Measurements from ENCODE around the gene ZNF653.

ZNF653 gene

DNA sequence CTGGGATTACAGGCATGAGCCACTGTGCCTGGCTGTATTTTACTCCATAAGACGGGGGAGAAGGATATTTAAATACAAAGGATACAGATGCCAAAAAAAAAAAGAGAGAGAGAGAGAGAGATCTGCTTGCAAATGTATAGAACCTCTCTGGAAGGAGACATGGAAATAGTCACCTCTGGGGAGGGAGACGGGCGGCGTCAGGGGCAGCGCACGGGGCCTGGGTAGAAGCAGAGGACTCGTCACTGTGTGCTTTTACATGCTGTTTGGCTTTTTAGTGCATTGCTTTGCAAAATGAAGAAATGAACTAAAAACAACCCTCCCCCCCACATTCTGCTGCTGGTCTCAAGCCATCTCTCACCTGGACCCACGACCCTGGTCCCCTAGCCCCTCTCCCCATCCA is 4.8 kb upstream of the ZNF653 start:
- TF ChIP-seq, protein P1, sequence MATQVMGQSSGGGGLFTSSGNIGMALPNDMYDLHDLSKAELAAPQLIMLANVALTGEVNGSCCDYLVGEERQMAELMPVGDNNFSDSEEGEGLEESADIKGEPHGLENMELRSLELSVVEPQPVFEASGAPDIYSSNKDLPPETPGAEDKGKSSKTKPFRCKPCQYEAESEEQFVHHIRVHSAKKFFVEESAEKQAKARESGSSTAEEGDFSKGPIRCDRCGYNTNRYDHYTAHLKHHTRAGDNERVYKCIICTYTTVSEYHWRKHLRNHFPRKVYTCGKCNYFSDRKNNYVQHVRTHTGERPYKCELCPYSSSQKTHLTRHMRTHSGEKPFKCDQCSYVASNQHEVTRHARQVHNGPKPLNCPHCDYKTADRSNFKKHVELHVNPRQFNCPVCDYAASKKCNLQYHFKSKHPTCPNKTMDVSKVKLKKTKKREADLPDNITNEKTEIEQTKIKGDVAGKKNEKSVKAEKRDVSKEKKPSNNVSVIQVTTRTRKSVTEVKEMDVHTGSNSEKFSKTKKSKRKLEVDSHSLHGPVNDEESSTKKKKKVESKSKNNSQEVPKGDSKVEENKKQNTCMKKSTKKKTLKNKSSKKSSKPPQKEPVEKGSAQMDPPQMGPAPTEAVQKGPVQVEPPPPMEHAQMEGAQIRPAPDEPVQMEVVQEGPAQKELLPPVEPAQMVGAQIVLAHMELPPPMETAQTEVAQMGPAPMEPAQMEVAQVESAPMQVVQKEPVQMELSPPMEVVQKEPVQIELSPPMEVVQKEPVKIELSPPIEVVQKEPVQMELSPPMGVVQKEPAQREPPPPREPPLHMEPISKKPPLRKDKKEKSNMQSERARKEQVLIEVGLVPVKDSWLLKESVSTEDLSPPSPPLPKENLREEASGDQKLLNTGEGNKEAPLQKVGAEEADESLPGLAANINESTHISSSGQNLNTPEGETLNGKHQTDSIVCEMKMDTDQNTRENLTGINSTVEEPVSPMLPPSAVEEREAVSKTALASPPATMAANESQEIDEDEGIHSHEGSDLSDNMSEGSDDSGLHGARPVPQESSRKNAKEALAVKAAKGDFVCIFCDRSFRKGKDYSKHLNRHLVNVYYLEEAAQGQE (IDR thresholded peaks at IDR 0.05; ENCODE audit: insufficient replicate concordance, low read depth): no peak
- no peak for TF ChIP-seq GABPA (IDR thresholded peaks at IDR 0.05; ENCODE audit: low read depth)
- TF ChIP-seq, protein P2, sequence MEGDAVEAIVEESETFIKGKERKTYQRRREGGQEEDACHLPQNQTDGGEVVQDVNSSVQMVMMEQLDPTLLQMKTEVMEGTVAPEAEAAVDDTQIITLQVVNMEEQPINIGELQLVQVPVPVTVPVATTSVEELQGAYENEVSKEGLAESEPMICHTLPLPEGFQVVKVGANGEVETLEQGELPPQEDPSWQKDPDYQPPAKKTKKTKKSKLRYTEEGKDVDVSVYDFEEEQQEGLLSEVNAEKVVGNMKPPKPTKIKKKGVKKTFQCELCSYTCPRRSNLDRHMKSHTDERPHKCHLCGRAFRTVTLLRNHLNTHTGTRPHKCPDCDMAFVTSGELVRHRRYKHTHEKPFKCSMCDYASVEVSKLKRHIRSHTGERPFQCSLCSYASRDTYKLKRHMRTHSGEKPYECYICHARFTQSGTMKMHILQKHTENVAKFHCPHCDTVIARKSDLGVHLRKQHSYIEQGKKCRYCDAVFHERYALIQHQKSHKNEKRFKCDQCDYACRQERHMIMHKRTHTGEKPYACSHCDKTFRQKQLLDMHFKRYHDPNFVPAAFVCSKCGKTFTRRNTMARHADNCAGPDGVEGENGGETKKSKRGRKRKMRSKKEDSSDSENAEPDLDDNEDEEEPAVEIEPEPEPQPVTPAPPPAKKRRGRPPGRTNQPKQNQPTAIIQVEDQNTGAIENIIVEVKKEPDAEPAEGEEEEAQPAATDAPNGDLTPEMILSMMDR (IDR thresholded peaks at IDR 0.05; ENCODE audit: insufficient read depth, low read length): no peak
- no peak for TF ChIP-seq POLR2AphosphoS5 (IDR thresholded peaks at IDR 0.05; ENCODE audit: low read depth)
- TF ChIP-seq SPI1 (IDR thresholded peaks at IDR 0.05; ENCODE audit: borderline replicate concordance, low read depth): no peak
- no peak for DNase-seq (ENCODE audit: low read depth in 1 of 2, low spot score in 1 of 2)
- no peak overlapping the region for H3K27ac ChIP-seq (replicated peaks)
- H3K27me3 ChIP-seq (ENCODE audit: insufficient read depth, poor library complexity, severe bottlenecking): no peaks in the 10 kb centered on the region
- no peak overlapping the region for H3K4me3 ChIP-seq (replicated peaks; ENCODE audit: insufficient read depth, low read length)

DNA sequence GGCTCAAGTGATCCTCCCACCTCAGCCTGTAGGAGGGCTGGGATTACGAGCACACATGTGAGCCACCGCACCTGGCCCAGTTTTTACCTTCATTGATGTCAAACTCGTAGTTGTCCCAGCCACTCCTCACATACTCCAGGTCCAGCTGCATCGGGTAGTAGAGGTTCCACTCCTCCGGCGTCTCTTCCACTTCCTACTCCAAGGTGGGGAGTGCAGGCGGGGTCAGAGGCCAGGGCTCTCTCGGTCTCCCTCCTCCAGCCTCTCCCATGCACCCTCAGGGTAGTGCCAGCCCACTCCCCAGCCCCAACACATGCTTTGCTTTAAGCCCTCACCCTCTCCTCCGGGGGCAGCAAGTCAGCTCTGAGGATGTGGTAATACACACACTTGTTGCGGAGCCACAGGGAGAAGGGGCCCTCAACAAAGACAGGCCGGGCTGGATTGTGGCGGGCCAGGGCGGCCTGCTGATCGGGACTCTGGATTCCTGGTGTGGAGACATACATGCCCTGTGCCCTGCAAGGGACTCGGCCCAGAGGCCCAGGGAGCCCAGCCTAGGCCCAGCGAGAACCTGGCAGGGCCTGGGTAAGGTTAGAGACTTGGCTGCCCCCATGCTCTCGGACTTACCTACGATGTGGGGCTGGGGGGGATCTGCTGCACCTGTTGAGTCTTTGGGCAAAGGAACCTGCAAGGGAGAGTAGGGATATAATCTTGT is 1.9 kb upstream of the ZNF653 start:
- Histone ChIP-seq H3K27ac (replicated peaks) (no peak overlapping the region), H3K27me3 (ENCODE audit: insufficient read depth, poor library complexity, severe bottlenecking) (no peaks in the 10 kb centered on the region), H3K4me3 (replicated peaks; ENCODE audit: insufficient read depth, low read length) (no peak overlapping the region)
- TF ChIP-seq GABPA (IDR thresholded peaks at IDR 0.05; ENCODE audit: low read depth): no peak
- TF ChIP-seq, protein P1 (IDR thresholded peaks at IDR 0.05; ENCODE audit: insufficient replicate concordance, low read depth): no peak
- no peak for TF ChIP-seq SPI1 (IDR thresholded peaks at IDR 0.05; ENCODE audit: borderline replicate concordance, low read depth)
- TF ChIP-seq POLR2AphosphoS5 (IDR thresholded peaks at IDR 0.05; ENCODE audit: low read depth): no peak
- TF ChIP-seq, protein P2 (IDR thresholded peaks at IDR 0.05; ENCODE audit: insufficient read depth, low read length): no peak
- no peak for DNase-seq (ENCODE audit: low read depth in 1 of 2, low spot score in 1 of 2)

DNA sequence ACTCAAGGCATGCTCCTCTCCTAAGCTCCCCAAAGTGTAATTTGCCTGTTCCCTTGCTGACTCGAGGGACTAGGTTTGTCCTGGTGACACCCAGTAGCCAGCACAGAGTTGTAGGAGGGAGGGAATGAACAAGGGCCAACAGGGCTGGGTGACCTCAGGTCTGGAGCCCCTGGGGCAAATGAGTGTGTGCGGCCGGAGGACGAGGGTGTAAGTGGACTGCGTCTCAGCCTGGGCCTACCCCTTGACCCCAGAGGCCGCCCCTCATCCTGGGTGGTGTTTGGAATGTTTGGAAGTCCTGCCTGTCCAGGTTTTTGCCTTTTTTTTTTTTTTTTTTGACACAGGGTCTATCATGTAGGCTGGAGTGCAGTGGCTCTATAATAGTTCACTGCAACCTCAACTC is 1.3 kb upstream of the ZNF653 start:
- H3K27me3 ChIP-seq (ENCODE audit: insufficient read depth, poor library complexity, severe bottlenecking): no peaks in the 10 kb centered on the region
- no peak overlapping the region for H3K27ac ChIP-seq (replicated peaks)
- H3K4me3 ChIP-seq (replicated peaks; ENCODE audit: insufficient read depth, low read length): no peak overlapping the region
- TF ChIP-seq, protein P2 (IDR thresholded peaks at IDR 0.05; ENCODE audit: insufficient read depth, low read length): no peak
- TF ChIP-seq, protein P1 (IDR thresholded peaks at IDR 0.05; ENCODE audit: insufficient replicate concordance, low read depth): no peak
- DNase-seq (ENCODE audit: low read depth in 1 of 2, low spot score in 1 of 2): no peak
